ENCODE data around the gene GXYLT2. TPM values are rescaled to one million over a fixed set of nuclear protein-coding genes. Genes with fewer than 3 reads are reported as not detected.

The GXYLT2 gene
- total RNA-seq, 6 donors from 2014 or later, result 3.3 to 10.0 (median 5.9) TPM

DNA sequence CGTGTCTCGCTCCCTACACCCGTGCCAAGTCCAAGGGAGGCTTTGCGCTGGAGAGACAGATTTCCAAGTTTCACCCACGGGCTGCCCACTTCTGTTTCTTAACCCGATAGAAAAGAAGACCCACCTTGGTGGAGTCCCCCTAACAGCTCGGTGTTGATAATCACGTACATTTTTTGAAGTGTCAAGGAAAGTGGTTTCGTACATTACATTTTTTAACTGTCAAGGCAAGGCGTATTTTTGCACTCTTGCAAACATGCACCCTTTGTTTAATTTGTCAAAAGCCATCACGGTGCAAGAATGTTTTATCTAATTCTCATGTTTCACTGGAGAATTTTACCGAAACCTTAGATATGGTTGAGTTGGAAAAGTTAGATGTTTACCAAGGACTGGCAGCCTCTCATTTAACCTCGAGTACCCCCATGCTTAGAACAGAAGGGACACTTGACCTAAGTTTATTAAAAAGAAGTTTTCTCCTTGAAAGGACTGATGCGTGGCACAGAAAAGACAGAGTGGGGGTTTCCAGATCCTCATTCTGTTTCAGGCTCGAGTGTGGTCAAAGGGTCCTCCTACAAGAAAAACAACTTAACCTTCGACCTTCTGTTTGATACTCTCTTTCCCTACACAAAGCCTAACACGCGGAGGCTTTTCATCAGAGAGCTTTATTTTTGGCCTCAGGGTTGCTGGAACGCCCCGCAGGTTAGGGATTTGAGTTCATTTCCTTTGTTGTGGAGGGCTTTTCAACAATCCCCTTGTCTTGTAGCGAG lies 882 bp downstream of the GXYLT2 start:
- Histone ChIP-seq H3K27ac (peak overlapping the region in 3 of 4 donors; percentile 35 to 50 (median 40)), H3K4me3 (peak overlapping the region in 3 of 4 donors; percentile 48 to 53 (median 49)), H3K4me1 (peaks cover 6 to 24% (median 19%) of the 10 kb centered on the region in 4 donors), H3K27me3 (no peaks in the 10 kb centered on the region), H3K36me3 (no peaks in the 10 kb centered on the region), H3K9me3 (no peaks in the 10 kb centered on the region)
- TF ChIP-seq CTCF (IDR thresholded peaks at IDR 0.05), result no peak
- no peak for TF ChIP-seq EP300 (IDR thresholded peaks at IDR 0.05)
- no peak for TF ChIP-seq POLR2A (IDR thresholded peaks at IDR 0.05)
- no peak for TF ChIP-seq POLR2AphosphoS5 (IDR thresholded peaks at IDR 0.05)
- DNase-seq, result no peak
- ATAC-seq (ENCODE audit: low FRiP score in 2 of 2), result no peak
- 19 to 21% methylated on average over 18 to 21 of the region's 21 CpGs for WGBS, 2 donors

DNA sequence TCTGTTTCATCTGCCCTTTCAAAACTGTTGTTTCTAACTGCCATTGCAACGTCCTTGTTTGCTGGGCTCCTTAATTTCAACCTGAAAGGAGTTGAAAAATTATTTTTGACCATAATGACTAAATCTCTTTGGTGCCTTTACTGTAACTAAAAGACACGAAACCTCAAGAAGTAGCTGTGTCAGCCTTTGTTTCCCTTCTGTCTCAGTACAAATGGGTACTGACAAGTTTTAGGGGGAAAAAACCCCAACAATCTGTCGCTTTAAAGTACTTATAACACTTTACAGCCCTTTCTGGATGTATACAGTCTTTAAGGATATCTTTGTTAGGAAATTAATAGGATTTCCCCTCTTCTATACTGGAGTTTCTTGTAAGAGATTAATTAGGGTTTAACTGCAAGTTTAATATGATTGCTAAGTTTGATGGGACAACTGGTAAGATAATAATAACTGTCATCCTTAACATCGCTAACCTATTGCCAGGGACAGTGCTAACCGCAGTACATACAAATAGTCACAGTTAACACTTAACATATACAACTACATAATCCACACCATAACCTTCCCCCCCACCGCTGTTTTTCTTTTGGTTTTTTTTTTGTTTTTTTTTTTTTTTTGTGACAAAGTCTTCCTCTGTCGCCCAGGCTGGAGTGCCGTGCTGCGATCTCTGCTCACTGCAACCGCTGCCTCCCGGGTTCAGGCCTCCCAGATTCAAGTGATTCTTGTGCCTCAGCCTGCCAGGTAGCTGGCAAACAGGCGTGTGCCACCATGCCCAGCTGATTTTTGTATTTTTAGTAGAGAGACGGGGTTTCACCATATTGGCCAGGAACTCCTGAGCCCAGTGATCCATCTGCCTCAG lies 1.7 kb downstream of the GXYLT2 start:
- H3K9me3 ChIP-seq, result no peaks in the 10 kb centered on the region
- H3K36me3 ChIP-seq, result no peaks in the 10 kb centered on the region
- H3K27me3 ChIP-seq, result no peaks in the 10 kb centered on the region
- TF ChIP-seq POLR2A (IDR thresholded peaks at IDR 0.05) (no peak), POLR2AphosphoS5 (IDR thresholded peaks at IDR 0.05) (no peak), EP300 (IDR thresholded peaks at IDR 0.05) (no peak), CTCF (IDR thresholded peaks at IDR 0.05) (no peak)
- H3K4me3 ChIP-seq, result peak overlapping the region in 2 of 4 donors; percentile 48 to 53
- 73 to 82% methylated on average over 13 of the region's 13 CpGs for WGBS, 2 donors
- ATAC-seq (ENCODE audit: low FRiP score in 2 of 2) (no peak), DNase-seq (peak in 1 of 2 donors; percentile 20)
- H3K27ac ChIP-seq, result peak overlapping the region in 1 of 4 donors; percentile 12
- peaks cover 6 to 24% (median 19%) of the 10 kb centered on the region in 4 donors for H3K4me1 ChIP-seq

DNA sequence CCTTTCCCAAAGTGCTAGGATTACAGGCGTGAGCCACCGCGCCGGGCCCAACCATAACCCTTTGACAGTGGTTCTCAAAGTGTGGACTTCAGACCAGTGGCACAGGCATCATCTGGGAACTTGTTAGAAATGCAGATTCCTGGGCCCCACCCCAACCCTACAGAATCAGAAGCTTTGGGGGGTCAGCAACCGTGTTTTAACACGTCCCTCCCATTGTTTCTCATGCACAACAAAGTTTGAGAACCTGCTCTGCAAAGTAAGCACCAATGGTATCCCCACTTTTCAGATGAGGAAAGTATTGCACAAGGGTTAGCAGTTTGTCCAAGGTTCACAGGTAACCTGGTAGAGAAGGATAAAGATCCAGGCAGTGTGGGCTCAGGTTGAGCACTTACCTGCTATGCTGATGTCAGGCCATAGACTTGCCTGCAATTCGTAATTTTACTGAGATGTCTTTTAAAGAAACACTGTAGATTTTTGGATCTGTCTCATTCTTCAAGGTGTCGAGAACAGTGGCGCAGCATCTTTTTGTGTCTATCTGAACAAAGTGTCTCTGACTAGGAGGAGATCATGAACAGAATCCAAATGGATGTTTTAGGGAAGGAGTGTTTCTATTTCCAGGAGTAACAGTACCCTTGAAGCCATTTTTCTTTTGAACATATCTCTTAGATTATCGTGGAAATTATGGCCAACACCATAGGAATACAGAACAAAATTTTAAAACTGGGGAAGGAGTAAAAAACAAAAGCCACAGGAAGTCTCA lies 2.5 kb downstream of the GXYLT2 start:
- ATAC-seq (ENCODE audit: low FRiP score in 2 of 2) (no peak), DNase-seq (peak in 1 of 2 donors; percentile 20)
- WGBS, 2 donors, result 79 to 88% methylated on average over 10 of the region's 10 CpGs
- Histone ChIP-seq H3K27me3 (no peaks in the 10 kb centered on the region), H3K27ac (peak overlapping the region in 2 of 4 donors; percentile 4 to 12), H3K36me3 (no peaks in the 10 kb centered on the region), H3K4me3 (no peak overlapping the region), H3K4me1 (peaks cover 6 to 24% (median 19%) of the 10 kb centered on the region in 4 donors), H3K9me3 (no peaks in the 10 kb centered on the region)
- TF ChIP-seq POLR2A (IDR thresholded peaks at IDR 0.05), result no peak
- TF ChIP-seq CTCF (IDR thresholded peaks at IDR 0.05), result no peak
- TF ChIP-seq POLR2AphosphoS5 (IDR thresholded peaks at IDR 0.05), result no peak
- TF ChIP-seq EP300 (IDR thresholded peaks at IDR 0.05), result no peak

DNA sequence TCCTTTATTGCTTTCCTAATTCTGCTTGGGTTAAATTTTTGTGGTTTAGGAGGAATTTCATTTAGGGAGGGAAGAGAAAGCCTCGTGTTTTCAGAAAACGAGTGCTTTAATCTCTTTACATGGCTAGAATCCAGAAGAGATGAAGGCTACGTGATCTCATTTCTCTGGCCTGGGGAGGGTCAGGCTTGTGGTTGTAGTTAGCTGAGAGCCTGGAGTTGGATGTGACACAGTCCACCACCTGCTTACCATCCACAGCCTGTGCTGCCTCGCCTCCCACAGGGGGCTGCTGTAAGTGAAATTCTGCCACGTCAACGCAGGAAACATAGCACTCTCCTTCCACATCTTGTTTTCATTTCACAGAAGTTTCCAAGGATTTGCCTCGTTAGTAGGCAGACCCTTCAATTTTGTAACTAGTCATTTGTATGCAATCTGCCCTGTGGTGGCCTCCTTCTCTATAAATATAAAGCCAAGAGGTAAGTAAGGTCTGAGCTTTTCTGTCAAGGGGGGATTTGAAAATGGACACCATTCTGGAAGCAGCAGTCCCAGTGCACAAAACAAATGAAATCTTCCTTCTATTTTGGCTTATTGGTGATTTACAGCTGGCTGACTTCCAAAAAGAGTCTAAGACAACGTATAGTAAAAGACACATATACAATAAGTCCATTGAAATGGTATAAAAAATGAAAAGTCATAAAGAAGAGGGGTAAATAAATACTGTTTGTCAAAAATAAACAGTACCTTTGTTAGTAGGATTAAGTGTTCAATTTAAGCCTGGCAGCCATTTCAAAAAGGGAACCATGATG lies 3.4 kb downstream of the GXYLT2 start:
- Histone ChIP-seq H3K4me1 (peaks cover 6 to 24% (median 19%) of the 10 kb centered on the region in 4 donors), H3K36me3 (no peaks in the 10 kb centered on the region), H3K9me3 (no peaks in the 10 kb centered on the region), H3K4me3 (no peak overlapping the region), H3K27me3 (no peaks in the 10 kb centered on the region), H3K27ac (peak overlapping the region in 3 of 4 donors; percentile 4 to 52 (median 12))
- DNase-seq, result no peak
- peak; percentile 70 to 89 for ATAC-seq (ENCODE audit: low FRiP score in 2 of 2)
- no peak for TF ChIP-seq POLR2A (IDR thresholded peaks at IDR 0.05)
- no peak for TF ChIP-seq EP300 (IDR thresholded peaks at IDR 0.05)
- TF ChIP-seq POLR2AphosphoS5 (IDR thresholded peaks at IDR 0.05), result no peak
- TF ChIP-seq CTCF (IDR thresholded peaks at IDR 0.05), result no peak
- WGBS, 2 donors, result 31 to 50% methylated on average over 8 of the region's 8 CpGs
